Epidermal melanocyte (primary cell): Measurements from ENCODE around the gene GLS.
"Not testable (repeated sequence)": the region's sequence is repeated elsewhere in the genome, so short reads cannot be mapped to it uniquely, and the experiment has no call there.

Source experiments
- DNase-seq: peaks from one replicate; pipeline ENCODE4 v3.0.0; 2011; ENCODE audit warnings: low spot score; ENCODE audit not compliant: insufficient read length

Gene GLS

DNA sequence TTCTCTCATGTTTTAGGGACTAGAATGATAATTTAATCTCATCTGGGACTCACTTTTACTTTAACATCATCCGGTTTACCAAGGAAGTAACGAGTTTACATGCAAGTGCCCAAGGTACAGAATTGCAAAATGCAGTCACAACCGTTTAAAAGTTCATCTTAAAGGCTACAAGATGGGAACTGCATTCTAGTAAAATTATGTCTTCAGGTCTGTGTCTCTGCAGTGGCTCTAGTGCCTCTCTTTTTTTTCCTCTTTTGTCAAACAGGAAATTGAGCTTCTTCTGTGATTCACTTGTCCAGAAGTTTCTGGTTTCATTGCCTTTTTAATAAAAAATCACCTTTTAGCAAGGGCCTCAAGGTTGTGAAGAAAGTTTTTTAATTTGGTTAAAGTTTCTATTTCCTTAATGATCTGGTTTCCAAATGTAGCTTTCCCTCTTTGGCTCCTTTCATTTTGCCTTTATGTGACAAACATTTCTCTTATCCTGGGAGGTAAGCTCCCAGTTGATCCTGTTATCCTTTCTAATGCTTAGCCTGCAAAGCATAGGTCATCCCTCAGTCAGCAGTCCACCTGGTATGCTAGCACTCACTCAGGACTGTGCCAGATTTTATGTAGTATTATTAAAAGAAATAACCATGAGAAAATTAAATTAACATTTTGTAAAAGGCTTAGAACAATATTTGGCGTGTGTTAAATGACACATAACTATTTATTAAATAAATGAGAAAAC lies 2.4 kb downstream of the GLS start:
- DNase-seq = no peak

DNA sequence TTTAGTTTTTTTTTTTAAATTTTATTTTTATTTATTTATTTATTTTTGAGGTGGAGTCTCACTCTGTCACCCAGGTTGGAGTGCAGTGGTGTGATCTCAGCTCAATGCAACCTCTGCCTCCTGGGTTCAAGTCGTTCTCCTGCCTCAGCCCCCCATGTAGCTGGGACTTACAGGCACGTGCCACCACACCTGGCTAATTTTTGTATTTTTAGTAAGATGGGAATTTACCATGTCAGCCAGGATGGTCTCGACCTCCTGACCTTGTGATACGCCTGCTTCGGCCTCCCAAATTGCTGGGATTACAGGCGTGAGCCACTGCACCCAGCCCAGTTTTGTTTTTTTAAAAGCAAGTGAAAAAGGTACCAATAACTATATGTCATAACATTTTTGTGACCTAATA lies 5.2 kb downstream of the GLS start:
- DNase-seq = not testable (repeated sequence)

DNA sequence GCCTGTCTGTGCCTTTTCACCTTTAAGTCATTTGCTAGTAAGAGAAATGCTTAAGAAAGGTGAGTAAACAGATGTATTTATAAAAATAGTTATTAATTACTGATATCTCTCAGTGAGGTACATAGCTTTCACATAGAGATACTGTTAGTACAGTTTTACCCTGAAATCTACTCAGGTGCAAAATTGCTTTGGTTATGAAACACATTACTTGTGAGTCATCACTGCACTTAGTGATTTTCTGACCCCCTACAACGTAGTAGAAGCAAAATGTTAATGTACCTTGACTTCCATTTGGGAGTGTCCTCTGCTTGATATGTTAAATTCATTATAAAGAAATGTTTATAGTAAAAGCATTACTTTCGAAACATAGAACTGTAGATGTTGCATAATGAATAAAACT lies 6.5 kb downstream of the GLS start:
- no peak for DNase-seq

DNA sequence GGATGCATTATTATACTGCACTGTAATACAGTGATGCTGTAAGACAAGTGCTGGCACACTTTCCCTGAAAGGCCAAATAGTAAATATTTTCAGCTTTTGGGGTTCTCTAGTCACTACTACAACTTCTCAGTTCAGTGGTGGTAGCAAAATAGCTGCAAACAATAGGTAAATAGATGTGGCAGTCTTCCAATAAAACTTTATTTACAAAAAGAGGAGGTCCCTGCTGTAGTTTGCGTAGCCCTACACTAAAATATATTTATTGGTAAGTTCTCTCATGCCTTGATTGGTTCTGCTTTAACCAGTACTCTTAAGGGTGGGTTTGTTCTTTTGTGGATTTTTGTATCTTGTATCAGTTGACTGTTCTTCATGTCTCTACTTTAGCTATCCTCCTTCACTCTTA lies 7.8 kb downstream of the GLS start:
- DNase-seq = no peak

DNA sequence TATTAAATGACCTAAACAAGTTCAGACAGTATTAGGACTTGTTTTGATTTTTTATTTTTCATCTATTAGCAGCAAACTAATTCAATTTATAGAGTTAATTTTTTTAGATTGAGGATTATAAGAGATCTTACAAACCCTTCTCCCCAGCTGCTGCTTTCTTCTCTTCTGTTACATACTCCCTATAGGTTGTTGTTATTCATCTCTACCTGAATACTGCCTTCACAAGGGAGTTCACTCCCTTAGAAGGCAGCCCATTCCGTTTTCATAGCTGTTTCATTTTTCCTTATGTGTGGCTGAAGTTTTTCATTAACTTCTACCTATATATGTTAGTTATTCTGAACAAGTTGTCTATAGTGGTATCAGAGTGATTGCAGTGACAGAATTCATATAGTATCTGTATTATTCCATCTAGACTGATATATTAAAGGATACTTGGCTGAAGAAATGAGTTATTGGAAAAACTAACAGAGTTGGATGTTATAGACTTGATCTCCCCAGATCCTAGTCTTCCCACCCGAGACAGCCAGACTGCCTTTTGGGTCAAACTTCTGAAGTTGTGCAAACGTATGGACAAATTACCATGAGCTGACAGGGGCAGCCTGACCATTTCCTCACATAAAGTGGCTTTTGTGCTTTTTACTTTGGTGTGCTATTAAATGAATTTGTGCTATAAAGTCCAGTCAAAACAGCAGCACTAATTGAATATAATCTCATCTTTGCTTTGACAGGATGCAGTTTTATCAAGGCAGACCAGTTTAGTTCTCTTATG lies 8.7 kb downstream of the GLS start:
- DNase-seq = no peak

DNA sequence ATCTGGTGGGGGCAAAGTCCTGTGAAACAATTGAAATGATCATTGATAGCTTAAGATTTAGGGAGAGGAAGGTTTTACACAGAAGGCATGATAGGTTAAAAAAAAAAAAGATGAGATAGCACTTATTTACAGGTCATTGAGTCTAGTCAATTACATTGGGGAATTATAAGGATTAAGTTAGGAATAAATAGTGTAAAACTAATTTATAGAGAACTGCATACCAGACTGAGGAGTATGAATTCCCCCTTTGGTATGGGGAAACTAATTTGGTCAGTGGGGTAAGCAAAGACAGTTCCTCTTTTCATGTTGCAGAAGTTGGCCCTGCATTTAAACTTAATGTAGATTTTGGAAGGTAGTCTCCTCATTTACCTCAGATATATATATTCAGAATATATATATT lies 10.8 kb downstream of the GLS start:
- no peak for DNase-seq

DNA sequence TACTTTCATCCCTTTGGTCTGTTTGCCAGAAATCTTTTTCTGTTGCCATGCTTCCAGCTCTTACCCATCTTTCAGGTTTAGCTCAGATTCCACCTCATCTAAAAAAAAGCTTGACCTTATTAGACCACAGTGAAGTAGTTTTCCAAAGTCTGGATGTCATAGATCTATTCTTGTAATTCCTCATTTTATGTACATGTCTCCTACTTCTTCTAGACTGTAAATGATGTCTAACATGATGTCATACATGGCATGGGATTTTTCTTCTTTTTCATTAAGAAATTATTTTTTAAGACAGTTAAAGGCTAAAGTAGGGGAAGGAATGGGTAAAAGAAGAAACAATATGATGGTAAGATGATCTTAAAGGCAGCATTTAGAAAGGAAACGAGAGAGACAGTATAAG lies 11.3 kb downstream of the GLS start:
- DNase-seq = no peak

DNA sequence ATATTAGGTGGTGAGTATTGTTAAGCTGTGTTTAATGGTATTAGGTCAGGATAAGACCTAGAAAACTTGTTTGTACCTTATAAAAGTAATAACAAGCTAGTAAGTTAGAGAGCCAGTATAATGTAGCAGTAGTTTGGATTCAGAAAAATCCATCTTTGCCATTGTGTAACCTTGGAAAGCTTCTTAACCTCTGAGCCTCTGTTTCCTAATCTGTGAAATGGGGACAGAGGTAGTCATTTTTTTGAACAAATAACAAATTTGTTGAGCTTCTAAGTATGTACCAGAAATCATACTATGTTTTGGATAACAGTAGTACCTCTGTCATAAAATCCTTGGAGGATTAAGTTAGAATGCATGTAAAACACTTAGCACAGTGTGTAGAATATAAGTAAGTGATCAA lies 12.5 kb downstream of the GLS start:
- DNase-seq = no peak

DNA sequence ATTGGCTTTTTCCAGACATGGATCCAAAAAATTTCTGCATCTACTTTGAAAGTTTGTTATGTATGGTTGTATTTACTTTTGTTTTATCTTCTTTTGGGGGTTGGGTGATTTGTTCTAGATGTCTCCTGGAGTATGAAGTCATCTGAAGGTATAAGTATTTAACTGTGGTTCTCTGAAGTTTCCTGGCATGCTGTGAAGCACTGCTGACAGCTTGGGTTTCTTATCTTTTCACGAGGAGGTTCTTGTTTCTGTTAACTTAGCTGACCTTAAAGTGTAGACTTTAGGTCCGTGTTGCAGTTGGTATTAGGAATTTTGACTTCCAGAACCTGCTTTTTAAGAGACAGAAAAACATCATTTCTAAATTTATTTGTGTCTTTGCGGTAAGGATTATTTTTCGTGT lies 15.9 kb downstream of the GLS start:
- no peak for DNase-seq

DNA sequence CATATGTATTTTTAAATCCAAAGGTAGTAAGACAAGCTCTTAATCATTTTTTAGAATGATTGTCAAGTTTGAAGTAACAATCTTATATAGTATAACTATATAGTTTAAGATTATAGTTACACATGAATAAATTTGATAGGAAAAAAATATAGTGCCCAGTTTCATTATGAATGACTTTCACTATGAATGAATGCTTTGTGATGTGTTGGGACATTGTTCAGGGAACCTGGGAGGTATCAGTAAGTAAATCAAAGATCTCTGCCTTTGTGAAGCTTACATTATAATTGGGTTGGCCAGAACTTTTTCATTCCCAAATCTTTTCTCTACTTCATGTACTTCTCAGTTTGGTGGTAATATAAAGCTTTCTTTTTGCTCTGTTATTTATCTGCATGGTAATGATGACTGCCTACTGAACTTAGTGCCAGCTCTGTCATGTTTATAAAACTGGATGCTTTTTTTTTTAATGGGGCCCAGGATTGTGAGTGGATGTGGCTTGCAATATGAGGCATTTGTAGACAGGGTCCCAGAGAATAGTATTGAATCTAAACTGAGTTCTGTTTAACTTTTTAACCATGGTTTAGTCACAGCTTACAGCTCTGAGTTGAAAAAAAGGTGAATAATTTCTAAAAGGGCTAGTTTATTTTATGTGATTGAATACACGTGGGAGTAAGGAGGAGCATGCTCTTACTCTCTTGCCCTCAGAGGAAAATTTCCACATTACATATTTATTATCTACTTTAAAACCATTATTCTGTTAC lies 23.3 kb downstream of the GLS start:
- DNase-seq = no peak

DNA sequence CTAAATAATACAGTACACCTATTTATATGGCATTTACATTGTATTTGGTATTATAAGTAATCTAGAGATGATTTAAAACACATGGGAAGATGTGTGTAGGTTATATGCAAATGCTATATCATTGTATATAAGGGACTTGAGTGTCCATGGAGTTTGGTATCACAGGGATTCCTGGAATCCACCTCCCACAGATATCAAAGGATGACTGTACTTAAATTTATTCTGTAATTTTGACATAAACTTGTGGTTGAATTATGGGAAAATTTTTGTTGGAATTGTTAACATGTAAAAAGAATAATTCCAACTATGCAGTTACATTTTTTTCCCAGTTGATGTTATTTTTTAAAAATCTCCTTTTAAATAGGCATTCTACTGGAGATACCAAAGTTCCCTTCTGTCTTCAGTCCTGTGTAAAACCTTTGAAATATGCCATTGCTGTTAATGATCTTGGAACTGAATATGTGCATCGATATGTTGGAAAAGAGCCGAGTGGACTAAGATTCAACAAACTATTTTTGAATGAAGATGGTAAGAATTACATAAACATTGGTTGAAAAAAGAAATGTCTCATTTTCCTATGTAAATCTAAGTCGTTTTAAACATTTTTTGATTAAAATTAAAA lies 24.1 kb downstream of the GLS start:
- no peak for DNase-seq

DNA sequence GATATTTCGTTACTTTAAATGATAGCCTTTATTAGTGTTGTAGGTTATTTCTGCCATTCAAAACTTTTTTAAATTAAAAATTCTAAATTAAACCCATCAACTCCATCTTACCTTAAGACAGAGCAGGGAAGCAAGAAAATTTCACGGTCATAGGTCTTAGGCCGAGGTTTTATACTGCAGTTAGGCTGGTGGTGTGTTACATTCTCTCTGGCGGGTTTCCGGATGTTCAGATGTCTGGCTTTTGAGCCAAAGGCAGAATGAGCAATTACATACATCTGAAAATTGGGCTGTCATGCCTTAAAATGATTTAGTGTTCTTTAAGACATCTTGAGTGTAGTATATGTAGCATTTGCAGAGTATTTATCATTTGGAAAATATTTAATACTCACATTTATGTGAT lies 27.9 kb downstream of the GLS start:
- no peak for DNase-seq

DNA sequence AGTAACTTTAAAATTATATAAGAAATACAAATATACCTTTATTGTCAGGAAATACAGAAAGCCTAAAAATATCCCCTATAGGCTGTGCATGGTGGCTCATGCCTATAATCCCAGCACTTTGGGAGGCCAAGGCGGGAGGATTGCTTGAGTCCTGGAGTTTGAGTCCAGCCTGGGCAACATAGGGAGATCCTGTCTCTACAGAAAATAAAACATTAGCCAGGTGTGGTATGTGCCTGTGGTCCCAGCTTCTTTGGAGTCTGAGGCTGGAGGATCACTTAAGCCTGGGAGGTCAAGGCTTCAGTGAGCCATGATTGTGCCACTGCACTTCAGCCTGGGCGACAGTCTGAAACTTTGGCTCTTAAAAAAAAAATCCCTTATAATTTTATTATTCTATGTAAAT lies 29.1 kb downstream of the GLS start:
- no peak for DNase-seq

DNA sequence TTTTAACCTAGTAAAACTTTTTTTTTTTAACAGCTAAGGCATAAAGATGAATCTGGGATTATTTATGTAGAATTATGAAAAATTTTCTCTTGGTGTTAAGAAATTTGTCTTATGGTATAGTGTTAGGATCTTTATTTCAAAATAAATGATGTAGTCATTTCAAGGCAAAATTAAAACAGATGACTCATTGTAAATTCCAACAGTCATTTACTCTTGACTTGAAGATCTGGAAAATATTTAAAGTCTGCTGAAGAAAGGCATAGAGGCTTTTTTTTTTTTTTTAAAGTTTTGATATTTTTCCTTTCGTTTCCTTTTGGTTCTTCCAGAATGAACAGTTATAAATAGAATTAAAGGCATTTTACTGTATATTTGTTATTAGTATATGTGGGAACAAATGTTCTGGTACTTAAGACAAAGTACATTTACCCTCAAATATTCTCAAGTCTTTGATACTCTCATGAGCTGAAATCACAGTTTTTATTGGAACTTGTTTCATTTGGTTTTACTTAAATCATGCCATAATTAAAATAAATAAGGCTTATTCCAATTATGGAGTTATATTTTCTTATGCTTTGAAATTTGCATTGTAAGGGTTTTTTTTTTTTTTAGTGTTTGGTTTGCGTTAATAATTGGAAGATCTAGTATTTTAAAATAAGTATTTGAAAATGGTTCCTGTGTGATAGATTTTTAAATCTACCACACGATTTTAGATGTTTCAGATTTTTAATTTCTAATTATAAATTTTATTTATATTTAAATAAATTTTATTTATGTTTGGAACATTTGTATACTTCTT lies 29.9 kb downstream of the GLS start:
- no peak for DNase-seq

DNA sequence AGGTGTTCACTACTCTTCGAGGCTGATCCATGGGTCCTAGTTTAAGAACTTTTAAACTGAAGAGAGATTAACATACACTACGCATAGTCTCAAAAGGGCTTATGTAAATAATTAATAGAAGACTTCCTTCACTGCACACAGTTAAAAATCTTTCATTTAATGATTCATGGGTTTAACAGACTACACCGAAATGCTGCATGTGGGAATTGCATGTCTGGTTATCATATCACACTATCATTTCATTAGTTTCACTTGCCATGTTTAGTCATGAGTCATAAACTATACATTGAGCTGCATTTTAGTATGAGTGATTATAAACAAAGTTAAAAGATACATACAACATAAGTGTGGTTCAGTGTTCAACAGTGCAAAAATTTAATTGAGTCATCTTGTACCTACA lies 31.2 kb downstream of the GLS start:
- DNase-seq = no peak

DNA sequence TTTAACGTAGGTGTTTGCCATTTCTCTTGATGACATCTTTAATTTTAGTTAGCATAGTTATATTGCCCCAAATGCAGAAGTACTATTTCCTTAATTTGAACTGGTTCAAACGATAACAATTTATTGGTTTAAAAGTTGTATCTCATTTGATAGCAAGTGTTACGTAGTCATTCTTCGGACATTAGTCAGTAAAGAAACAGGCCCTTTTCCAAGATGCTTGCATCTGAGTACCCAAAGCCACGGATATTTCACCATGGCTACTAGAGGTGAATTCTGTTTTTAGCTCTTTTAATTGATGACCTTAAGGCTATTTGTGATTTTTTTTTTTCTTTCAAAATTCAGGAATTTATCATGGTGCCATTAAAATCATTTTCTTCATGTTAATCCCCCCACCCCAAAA lies 32.1 kb downstream of the GLS start:
- no peak for DNase-seq

DNA sequence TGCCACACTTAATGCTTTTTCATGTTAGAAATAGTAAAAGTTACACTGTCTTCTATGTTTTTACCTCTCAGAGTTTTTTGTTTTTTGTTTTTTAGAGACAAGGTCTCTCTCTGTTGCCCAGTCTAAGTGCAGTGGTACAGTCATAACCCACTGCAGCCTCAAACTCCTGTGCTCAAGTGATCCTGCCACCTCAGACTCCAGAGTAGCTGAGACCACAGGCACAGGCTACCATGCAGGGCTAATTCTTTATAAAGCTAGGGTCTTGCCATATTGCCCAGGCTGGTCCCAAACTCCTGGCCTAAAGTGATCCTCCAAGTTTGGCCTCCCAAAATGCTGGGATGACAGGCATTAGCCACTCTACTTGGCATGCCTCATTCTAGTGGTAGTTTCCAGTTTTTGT lies 33.1 kb downstream of the GLS start:
- no peak for DNase-seq

DNA sequence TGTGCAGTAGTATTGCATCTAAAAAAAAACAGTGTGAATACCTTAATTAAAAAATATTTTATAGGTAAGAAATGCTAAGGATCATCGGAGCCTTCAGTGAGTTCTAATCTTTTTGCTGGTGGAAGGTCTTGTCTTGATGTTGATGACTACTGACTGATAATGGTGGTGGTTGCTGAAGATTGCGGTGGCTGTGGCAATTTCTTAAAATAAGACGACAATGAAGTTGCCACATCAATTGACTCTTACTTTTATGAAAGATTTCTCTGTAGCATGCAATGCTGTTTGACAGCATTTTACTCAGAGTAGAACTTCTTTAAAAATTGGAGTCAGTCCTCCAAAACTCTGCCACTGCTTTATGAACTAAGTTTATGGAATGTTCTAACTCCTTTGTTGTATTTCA lies 36.2 kb downstream of the GLS start:
- DNase-seq = no peak

DNA sequence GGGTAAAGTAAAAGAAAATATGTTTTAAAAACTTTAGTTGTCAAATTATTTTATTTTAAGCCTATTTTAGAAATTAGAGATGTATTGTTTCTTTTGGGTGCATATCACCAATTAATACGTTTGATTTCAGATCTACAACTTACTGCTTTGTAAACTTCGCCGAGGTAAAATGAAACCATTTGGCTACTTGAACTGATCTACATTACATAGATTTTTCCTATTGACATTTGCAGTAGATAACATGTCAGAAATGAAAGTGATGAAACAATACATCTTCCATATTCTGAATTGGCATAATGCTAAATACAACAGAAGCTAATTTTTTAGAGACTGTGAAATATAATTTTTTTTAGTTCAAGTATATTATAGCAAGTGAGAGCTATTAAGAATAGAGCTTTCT lies 39.5 kb downstream of the GLS start:
- DNase-seq = no peak

DNA sequence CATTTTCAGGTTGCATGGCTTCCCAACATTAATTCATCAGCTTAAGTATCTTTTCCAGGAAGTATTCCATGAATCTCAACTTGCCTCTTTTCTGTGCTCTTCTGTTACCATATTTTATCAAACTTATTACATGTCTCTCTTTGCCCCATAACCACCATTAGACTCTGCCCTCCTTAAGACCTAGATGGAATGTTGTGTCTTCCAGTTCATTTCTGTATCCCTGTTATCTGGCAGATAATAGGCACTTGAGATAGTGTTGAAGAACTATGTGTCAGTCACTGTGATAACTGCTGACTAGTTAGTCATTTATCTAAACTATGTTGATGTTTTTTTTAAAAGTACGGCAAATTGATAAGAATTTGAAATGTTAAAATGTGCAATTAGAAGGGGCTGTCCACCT lies 41.8 kb downstream of the GLS start:
- no peak for DNase-seq

DNA sequence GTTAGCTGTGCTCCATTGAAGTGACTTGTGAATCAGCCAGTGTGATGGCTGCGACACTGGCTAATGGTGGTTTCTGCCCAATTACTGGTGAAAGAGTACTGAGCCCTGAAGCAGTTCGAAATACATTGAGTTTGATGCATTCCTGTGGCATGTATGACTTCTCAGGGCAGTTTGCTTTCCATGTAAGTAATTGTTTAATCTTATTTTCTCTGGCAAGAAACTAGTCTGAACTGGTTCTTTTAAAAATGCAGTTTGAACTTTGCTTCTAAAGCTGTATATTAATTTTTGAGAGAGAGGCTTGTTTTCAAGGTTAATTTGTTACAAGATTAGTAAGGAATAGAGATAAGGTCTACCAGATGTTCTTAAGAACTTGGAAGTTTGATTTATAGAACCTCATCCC lies 46.7 kb downstream of the GLS start:
- no peak for DNase-seq
